Mononuclear cell (primary cell): Measurements from ENCODE around the gene KCNIP4. TPM values are rescaled to one million over a fixed set of nuclear protein-coding genes. Genes with fewer than 3 reads are reported as not detected.

ENCODE experiments used
- H3K27me3 ChIP-seq: 2 replicates; pipeline ENCODE4 v1.6.0; 2011; ENCODE audit warnings: low read length, control low read depth; ENCODE audit not compliant: insufficient read depth
- H3K4me1 ChIP-seq: 2 replicates; pipeline ENCODE4 v1.5.1; 2011; ENCODE audit warnings: mild to moderate bottlenecking, low read length, control low read depth; ENCODE audit not compliant: insufficient read depth
- H3K4me3 ChIP-seq: 2 replicates; pipeline ENCODE4 v1.5.1; 2011; ENCODE audit warnings: mild to moderate bottlenecking, low read length, moderate library complexity
- H3K9me3 ChIP-seq: 2 replicates; pipeline ENCODE4 v1.5.1; 2011; ENCODE audit warnings: low read depth, mild to moderate bottlenecking, control low read depth, low read length
- total RNA-seq: library from RNA; depleted of rRNA; stranded (reverse); fragments of >200 nt; gene quantifications from one replicate; pipeline ENCODE4 v1.2.3, GENCODE V29; 2012

The KCNIP4 gene
- total RNA-seq, 1 donor: not detected

DNA sequence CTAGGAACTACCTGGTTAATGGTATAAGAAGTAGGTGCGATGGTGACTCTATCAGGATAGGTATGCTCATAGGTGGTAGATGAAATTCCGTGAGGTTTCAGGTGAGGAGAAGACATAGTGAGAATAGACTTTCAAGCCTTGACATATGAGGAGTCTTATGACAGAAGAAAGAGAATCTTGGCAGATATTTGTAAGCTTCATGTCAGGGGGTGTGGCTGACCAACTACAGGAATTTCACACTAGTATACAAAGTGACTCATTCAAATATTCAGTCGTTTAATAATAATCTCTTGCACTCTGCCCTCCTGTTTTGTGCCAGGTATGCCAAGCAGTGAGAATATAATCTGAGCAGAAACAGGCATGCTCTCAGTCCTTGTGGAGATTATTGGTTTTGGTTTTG lies 1225.6 kb downstream of the KCNIP4 start:
- no peaks in the 10 kb centered on the region for H3K9me3 ChIP-seq
- H3K4me3 ChIP-seq: no peak overlapping the region
- H3K27me3 ChIP-seq: no peaks in the 10 kb centered on the region
- H3K4me1 ChIP-seq: no peaks in the 10 kb centered on the region

DNA sequence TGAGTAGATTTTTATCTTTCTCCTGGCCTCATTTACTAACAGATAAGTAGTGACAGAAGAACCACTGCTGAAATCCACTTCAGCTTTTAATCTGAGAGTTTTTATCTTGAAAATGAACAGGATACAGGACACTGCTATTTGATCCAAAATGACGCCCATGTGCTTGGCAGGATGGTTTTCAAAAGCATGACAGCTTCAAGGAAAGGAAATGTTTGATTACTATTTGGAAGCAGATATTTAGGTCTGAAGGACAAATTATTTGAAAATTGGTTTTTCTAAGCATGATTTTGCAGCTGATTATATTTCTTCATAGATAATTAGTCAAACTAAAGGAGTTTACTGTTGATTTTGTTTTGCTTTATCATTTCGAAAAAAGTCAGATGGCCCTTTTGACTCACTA lies 1237.2 kb downstream of the KCNIP4 start:
- Histone ChIP-seq H3K4me1 (no peaks in the 10 kb centered on the region), H3K4me3 (no peak overlapping the region), H3K9me3 (no peaks in the 10 kb centered on the region), H3K27me3 (no peaks in the 10 kb centered on the region)

DNA sequence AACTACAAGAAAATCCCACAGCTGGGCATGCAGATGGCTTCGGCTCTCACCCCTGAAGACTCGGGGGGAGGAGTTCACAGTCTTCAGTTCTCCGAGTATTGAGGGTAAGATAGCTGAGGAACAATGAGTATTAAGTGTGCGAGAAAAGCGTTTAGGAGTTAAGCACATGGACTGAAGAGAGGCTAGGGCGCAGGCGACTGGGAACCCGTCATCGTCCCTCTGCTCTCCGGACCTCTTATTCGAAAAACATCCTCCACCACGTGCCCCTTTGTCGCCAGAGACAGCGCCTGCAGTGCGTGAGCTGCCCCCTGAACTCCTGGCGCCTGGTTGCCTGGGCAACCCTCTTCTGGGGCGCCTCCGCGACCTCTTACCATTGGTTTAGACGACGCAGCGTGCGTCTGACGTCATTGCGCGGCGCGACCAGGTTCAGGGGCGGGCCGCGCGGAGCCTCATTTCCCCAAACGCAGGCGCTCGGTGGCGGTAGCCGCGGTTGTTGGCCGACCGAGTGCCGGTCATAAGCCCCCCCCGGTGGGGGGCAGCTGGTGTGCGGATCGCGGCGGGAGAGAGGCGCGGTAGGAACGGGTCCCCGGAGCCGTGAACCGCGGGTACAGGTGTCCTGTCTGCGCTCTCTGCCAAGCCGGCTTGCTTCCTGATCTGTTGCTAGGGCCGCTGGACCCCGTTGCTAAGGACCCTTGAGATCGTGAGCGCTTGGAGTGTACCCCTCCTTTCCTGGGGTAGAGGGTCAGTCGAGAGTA lies 1248.4 kb downstream of the KCNIP4 start, which contains the start of gene PACRGL:
PACRGL (plus strand) TSS at position 452 of the 755 bp plus-strand sequence. CDS start 4,024 bp downstream, outside the sequence.
- Histone ChIP-seq H3K9me3 (no peaks in the 10 kb centered on the region), H3K27me3 (peaks cover 3% of the 10 kb centered on the region), H3K4me1 (peaks cover 15% of the 10 kb centered on the region), H3K4me3 (peak within 1 kb of the TSS; percentile 81)

DNA sequence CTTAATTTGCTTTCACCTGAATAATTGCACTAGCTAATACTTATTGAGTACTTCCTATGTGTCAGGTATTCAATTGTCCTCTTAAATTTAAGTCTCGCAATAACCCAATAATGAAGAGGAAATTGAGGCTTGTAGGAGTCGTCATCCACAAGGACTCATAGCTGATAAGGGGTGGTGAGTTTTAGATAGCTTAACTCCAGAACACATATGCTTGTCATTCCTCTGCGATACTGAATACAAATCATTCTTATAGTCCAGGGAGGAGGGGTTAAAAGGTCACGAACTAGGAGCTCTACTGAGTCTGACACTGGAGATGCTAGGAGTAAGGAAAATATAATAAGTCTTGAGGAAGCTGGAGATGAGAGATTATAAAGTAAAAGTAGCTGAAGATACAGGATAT lies 1249.8 kb downstream of the KCNIP4 start:
- H3K4me1 ChIP-seq: peaks cover 15% of the 10 kb centered on the region
- H3K27me3 ChIP-seq: peaks cover 3% of the 10 kb centered on the region
- H3K9me3 ChIP-seq: no peaks in the 10 kb centered on the region
- no peak overlapping the region for H3K4me3 ChIP-seq

DNA sequence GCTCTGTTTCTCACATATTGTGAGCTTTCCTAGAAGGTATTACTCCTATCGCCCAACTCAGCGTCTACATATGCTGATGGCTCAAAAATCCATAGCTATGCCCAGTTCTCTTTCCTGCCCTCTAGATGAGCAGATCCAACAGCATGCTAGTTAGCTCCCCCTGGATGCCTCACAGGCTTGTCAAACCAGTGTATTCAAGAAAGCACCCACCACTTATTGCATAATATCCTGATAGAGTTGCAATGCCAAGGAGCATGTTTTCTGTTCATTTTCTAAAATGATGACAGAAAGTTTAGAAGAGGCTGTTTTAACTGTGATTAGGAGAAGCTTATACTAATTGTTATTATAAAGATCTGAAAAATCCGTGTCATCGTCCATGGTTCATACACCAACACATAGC lies 1250.2 kb downstream of the KCNIP4 start:
- H3K27me3 ChIP-seq: peaks cover 3% of the 10 kb centered on the region
- no peak overlapping the region for H3K4me3 ChIP-seq
- H3K9me3 ChIP-seq: no peaks in the 10 kb centered on the region
- peaks cover 15% of the 10 kb centered on the region for H3K4me1 ChIP-seq

DNA sequence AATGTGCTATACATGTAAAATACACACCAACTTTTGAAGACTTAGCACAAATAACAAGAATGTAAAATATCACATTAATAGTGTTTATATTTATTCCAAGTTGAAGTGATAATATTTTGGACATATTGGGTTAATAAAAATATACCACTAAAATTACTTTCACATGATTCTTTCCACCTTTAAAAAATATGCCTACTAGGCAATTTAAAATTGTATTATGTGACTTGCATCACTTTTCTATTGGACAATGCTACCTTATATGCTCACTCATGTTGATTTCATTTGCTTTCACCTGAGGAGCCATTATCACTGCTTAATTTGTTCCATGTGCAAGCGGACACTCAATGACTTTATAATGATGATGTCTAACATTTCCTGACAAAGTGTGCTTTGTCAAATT lies 1251.8 kb downstream of the KCNIP4 start:
- H3K4me1 ChIP-seq: peaks cover 15% of the 10 kb centered on the region

DNA sequence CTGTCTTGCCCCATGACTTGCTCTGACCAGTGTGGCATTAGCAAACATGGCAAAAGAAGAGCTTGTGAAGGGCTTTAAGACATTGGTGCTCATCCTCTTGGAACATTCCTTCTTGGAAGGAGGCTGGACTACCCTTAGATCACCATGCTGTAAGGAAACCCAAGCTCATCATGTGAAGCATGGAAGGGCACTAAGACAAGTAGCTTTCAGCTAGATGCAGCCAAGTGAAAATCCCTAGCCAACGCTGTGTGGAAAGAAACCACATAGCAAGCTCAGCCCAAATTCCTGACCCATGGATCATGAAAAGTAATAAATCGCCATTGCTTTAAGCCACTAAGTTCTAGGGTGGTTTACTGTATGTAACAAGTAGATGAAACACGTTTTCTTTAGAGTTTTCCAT lies 1260.7 kb downstream of the KCNIP4 start:
- Histone ChIP-seq H3K9me3 (no peaks in the 10 kb centered on the region), H3K4me3 (no peak overlapping the region), H3K27me3 (peaks cover 6% of the 10 kb centered on the region), H3K4me1 (no peaks in the 10 kb centered on the region)

More for the DNA sequence above, 1251.8 kb downstream of the KCNIP4 start:
- Histone ChIP-seq H3K9me3 (no peaks in the 10 kb centered on the region), H3K4me3 (no peak overlapping the region), H3K27me3 (peaks cover 3% of the 10 kb centered on the region)

DNA sequence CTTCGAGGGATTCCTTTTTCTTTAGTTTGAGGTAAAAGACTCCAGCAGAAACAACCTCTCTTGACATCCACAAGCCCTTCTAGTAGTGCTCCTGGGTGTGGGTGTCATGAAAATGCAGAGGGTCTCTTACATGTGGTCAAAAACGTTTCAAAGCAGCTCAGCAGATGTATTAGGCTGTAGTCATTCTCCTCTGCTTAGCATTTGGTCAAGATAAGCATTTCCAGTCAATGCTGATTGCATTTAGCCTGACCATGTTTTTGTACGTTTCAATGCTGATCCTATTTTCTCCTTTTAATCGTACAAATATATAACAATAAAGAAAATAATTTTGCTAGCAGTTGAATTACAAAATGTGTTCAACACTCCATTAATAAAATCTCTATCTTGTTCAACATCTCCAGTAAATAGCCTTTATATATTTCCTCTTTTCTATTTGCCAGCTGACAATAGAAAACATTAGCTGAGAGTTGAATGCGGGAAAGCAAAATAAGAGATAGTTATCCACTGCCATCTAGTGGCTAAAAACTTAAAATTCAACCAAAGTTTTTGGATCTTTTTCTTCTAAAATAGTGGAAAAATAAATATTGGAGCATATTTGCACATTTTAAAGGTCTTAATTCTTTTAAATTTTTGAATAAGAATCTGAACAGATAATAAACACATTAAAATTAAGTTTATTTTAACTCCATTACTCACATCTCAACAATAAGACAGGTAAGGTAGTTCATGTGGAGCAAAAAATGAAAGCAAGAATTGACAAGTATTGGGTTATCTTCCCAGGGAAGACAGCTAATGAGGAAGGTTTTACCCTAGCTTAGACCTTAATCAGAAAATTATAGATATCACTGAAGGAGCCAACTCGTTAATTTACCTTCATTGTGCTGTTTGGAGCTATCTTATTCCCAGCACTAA lies 1263.5 kb downstream of the KCNIP4 start:
- Histone ChIP-seq H3K4me3 (no peak overlapping the region), H3K27me3 (peaks cover 6% of the 10 kb centered on the region), H3K9me3 (no peaks in the 10 kb centered on the region), H3K4me1 (no peaks in the 10 kb centered on the region)

DNA sequence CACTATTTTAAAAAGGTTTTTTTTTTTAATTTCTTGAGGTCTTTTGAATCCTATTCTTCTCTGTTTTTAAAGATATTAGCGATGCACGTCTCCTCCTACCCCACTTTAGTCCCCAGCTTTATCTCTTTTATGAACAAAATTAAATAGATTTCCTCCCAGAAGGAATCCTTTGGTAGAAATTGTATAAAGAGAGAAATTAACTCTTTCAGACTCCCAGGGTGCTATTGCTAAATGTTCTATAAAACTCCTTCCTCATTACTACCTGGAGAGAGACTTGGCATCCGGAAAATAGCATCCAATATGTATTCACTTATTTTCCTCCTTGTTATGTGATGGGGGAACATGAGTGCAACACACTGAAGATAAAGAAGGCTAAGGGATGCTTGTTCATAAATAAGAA lies 1264.8 kb downstream of the KCNIP4 start:
- no peak overlapping the region for H3K4me3 ChIP-seq
- H3K27me3 ChIP-seq: peaks cover 3% of the 10 kb centered on the region
- no peaks in the 10 kb centered on the region for H3K4me1 ChIP-seq
- no peaks in the 10 kb centered on the region for H3K9me3 ChIP-seq

DNA sequence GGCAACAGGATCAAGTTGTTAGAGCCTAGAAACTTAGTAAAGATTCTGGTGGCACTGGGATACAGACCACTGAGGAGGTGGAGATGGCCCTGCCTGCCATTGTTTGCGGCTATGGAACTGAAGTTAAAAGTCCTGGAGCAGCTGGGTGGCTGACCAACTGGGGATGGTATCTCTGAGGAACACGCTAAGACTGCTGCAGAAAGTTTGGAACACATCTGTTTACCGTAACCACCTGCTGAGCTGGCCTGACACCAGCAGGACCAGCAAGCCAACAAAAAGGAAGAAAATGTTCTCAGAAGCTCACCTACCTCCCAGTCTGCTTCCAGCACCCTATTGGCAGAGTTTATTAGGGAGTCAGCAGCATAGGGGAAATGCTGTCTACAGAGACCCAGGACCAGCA lies 1265.7 kb downstream of the KCNIP4 start:
- H3K4me1 ChIP-seq: no peaks in the 10 kb centered on the region
- no peaks in the 10 kb centered on the region for H3K9me3 ChIP-seq
- no peak overlapping the region for H3K4me3 ChIP-seq

DNA sequence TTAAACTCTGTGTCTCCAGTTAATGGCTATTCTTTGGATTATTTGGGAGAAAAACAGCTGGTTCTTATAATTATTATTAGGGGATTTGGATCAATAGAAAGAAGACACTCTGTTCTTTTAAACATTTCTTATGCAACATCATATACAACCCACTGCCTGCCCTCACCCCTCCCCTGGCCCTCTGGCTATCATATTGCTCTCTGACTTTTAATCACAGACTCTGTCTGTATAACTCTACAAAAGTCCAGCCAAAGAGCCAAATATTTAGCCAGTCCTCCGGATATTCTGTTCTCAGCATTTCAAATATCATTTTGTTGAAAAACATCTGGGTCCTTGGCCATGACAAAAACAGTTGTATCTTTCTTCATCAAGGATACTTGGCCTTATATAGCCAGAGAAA lies 1267.3 kb downstream of the KCNIP4 start:
- Histone ChIP-seq H3K4me3 (no peak overlapping the region), H3K9me3 (no peaks in the 10 kb centered on the region), H3K27me3 (peaks cover 3% of the 10 kb centered on the region), H3K4me1 (no peaks in the 10 kb centered on the region)

More for the DNA sequence above, 1265.7 kb downstream of the KCNIP4 start:
- peaks cover 3% of the 10 kb centered on the region for H3K27me3 ChIP-seq

DNA sequence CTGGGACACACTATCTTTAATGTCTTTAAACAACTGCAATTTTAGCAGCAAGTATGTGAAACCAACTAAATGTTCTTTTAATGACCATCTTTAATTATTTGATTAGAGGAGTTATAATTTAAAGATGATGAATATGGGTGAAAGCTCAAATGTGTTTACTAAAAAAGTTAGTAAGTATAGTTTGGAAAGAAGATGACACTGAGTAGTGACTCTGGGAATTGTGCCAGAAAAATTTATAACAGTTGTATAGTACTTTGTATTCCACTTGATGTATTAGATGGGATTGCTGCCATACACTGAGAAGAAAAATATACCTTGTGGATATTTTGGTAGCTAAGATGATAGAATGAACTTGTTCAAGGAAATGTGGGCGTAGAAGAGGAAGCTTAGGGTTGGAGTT lies 1267.8 kb downstream of the KCNIP4 start:
- Histone ChIP-seq H3K4me1 (no peaks in the 10 kb centered on the region), H3K9me3 (no peaks in the 10 kb centered on the region), H3K27me3 (peaks cover 3% of the 10 kb centered on the region), H3K4me3 (no peak overlapping the region)

DNA sequence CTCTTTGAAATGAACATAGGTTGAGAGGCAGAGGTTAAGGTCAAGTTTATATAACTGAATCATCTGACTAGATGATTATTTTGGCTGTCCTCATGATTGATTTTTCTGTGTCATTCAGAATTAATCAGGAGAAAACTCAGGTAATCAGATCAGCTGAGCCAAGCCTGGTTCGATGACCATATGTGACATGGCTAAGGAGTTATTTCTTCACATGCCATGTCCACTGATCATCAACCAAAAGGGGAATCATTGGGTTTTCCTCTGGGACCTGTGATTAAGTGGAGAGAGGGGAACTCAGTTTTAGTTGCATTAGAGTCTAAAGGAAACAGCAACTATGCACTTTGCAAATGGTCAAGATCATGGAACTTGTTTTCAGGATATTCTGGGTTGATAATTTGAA lies 1268.6 kb downstream of the KCNIP4 start:
- Histone ChIP-seq H3K27me3 (peaks cover 3% of the 10 kb centered on the region), H3K9me3 (no peaks in the 10 kb centered on the region), H3K4me1 (no peaks in the 10 kb centered on the region), H3K4me3 (no peak overlapping the region)
